Calu3 (cell line): ENCODE data around the gene ZCCHC8. TPM values are rescaled to one million over a fixed set of nuclear protein-coding genes. Genes with fewer than 3 reads are reported as not detected.

ENCODE experiments used
- BruUV-seq: library from RNA; stranded (reverse); fragments of 400-500 nt; replicated peaks from 2 replicates; lab custom pipeline; 2021; lab: Mats Ljungman, UMichigan
- CTCF ChIA-PET: fragments of 300-600 bp; sonication (Branson Sonifier 250); formaldehyde crosslinking; loops from one replicate; lab custom pipeline; 2022; ENCODE audit warnings: antibody characterized with exemption; lab: Charles Lee
- DNase-seq: peaks from one replicate; pipeline ENCODE4 v3.0.0; 2022
- H3K27ac Mint-ChIP-seq: one replicate; pipeline ENCODE4 v1.8.0; 2022; ENCODE audit warnings: mixed read lengths; ENCODE audit not compliant: unreplicated experiment
- H3K27me3 Mint-ChIP-seq: one replicate; pipeline ENCODE4 v1.8.0; 2022; ENCODE audit warnings: mixed read lengths; ENCODE audit not compliant: unreplicated experiment
- H3K36me3 Mint-ChIP-seq: one replicate; pipeline ENCODE4 v1.8.0; 2022; ENCODE audit warnings: mild to moderate bottlenecking, moderate library complexity, mixed read lengths; ENCODE audit not compliant: insufficient read depth, unreplicated experiment
- H3K4me1 Mint-ChIP-seq: one replicate; pipeline ENCODE4 v1.8.0; 2022; ENCODE audit warnings: mild to moderate bottlenecking, low read depth, mixed read lengths; ENCODE audit not compliant: unreplicated experiment
- H3K4me3 Mint-ChIP-seq: one replicate; pipeline ENCODE4 v1.8.0; 2022; ENCODE audit warnings: mild to moderate bottlenecking, low read depth, moderate library complexity, mixed read lengths; ENCODE audit not compliant: unreplicated experiment
- H3K9me3 Mint-ChIP-seq: one replicate; pipeline ENCODE4 v1.8.0; 2022; ENCODE audit warnings: low read depth, mixed read lengths; ENCODE audit not compliant: unreplicated experiment
- CTCF ChIP-seq: fragments of 200-600 bp; IDR thresholded peaks from one replicate; pipeline ENCODE4 v1.8.0; 2022; ENCODE audit warnings: antibody characterized with exemption; ENCODE audit not compliant: unreplicated experiment
- intact Hi-C: fragments of 100-400 bp; cut with micrococcal nuclease; formaldehyde crosslinking; loops from one replicate; pipeline ENCODE4 v1.10.0; 2022; ENCODE audit not compliant: unreplicated experiment
- total RNA-seq: library from RNA; stranded (reverse); gene quantifications from 2 replicates; pipeline ENCODE4 v1.2.3, GENCODE V29; 2022

The ZCCHC8 gene
- total RNA-seq, 1 experiment from 2014 or later: 46.6 TPM

GRCh38 chr12:122523846-122524718 is 23.4 kb upstream of the ZCCHC8 start:
- no peak overlapping the region for H3K4me3 Mint-ChIP-seq
- H3K27me3 Mint-ChIP-seq: no peaks in the 10 kb centered on the region
- no peaks in the 10 kb centered on the region for H3K9me3 Mint-ChIP-seq
- H3K36me3 Mint-ChIP-seq: peaks cover 57% of the 10 kb centered on the region
- peaks cover 18% of the 10 kb centered on the region for H3K4me1 Mint-ChIP-seq
- TF ChIP-seq CTCF: no peak
- no TSS peak for BruUV-seq
- intact Hi-C loops: no loop called here
- H3K27ac Mint-ChIP-seq: peak overlapping the region; percentile 80
- no peak for DNase-seq
- CTCF ChIA-PET: interaction anchor here (0.7 to 1.0 kb wide), 3 partner anchors 11 to 124 kb away, joined by 3 read pairs; no protein-coding TSS in a partner anchor

GRCh38 chr12:122523280-122523679 is 22.5 kb upstream of the ZCCHC8 start:
- peaks cover 65% of the 10 kb centered on the region for H3K36me3 Mint-ChIP-seq
- CTCF ChIA-PET: interaction anchor here (1.0 kb wide), 2 partner anchors 10 to 123 kb away, joined by 3 read pairs; no protein-coding TSS in a partner anchor

GRCh38 chr12:122520676-122521075 is 19.9 kb upstream of the ZCCHC8 start:
- H3K36me3 Mint-ChIP-seq: peaks cover 91% of the 10 kb centered on the region
- intact Hi-C loops: no loop called here
- no TSS peak for BruUV-seq
- H3K4me1 Mint-ChIP-seq: peaks cover 27% of the 10 kb centered on the region
- no peaks in the 10 kb centered on the region for H3K9me3 Mint-ChIP-seq
- no peak for DNase-seq
- TF ChIP-seq CTCF: no peak
- H3K4me3 Mint-ChIP-seq: no peak overlapping the region
- no peaks in the 10 kb centered on the region for H3K27me3 Mint-ChIP-seq
- peak overlapping the region; percentile 8 for H3K27ac Mint-ChIP-seq
- CTCF ChIA-PET: no interaction called here

More at GRCh38 chr12:122523280-122523679, 22.5 kb upstream of the ZCCHC8 start:
- Mint-ChIP-seq H3K4me3 (no peak overlapping the region), H3K4me1 (peaks cover 18% of the 10 kb centered on the region), H3K9me3 (no peaks in the 10 kb centered on the region), H3K27ac (peak overlapping the region; percentile 80), H3K27me3 (no peaks in the 10 kb centered on the region)
- intact Hi-C loops: no loop called here
- no peak for TF ChIP-seq CTCF
- BruUV-seq: no TSS peak
- DNase-seq: no peak

GRCh38 chr12:122519418-122519817 is 18.7 kb upstream of the ZCCHC8 start:
- intact Hi-C loops: no loop called here
- Mint-ChIP-seq H3K36me3 (peaks cover 92% of the 10 kb centered on the region), H3K27ac (no peak overlapping the region), H3K4me1 (peaks cover 27% of the 10 kb centered on the region), H3K9me3 (no peaks in the 10 kb centered on the region), H3K4me3 (no peak overlapping the region), H3K27me3 (no peaks in the 10 kb centered on the region)
- CTCF ChIA-PET: no interaction called here
- TF ChIP-seq CTCF: no peak
- no peak for DNase-seq
- no TSS peak for BruUV-seq
